ENCODE results near the gene NEUROD2. TPM values are rescaled to one million over a fixed set of nuclear protein-coding genes. Genes with fewer than 3 reads are reported as not detected.

The NEUROD2 gene
- total RNA-seq, 2 donors from 2014 or later: not detected

DNA sequence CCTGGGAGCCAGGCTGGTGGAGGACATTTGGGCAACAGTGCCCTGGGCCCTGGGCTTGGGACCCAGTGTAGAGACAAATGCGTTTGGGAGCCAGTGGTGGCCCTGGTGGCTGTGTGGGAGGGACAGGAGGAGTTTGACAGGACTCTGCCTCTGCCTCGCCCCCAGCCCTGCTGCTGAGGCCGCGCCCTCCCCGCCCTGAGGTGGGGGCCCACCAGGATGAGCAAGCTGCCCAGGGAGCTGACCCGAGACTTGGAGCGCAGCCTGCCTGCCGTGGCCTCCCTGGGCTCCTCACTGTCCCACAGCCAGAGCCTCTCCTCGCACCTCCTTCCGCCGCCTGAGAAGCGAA is 45.6 kb upstream of the NEUROD2 start:
- Histone ChIP-seq H3K9me3 (ENCODE audit: control insufficient read depth, low read length) (no peaks in the 10 kb centered on the region), H3K27ac (ENCODE audit: low read depth, low read length) (peak overlapping the region; percentile 93), H3K36me3 (ENCODE audit: control insufficient read depth, insufficient read depth, low read length) (no peaks in the 10 kb centered on the region), H3K9ac (ENCODE audit: extremely low read depth, low read length, poor library complexity, severe bottlenecking) (peak overlapping the region; percentile 32), H3K27me3 (ENCODE audit: control insufficient read depth, insufficient read depth, low read length, poor library complexity, severe bottlenecking) (no peaks in the 10 kb centered on the region), H3K4me1 (ENCODE audit: control insufficient read depth, insufficient read depth, low read length) (peaks cover 16% of the 10 kb centered on the region), H3K4me3 (ENCODE audit: low read length) (no peak overlapping the region)
- H3K4me1 Mint-ChIP-seq: peaks cover 24% of the 10 kb centered on the region
- no peaks in the 10 kb centered on the region for H3K27me3 Mint-ChIP-seq (ENCODE audit: insufficient read depth)
- peaks cover 17% of the 10 kb centered on the region for H3K36me3 Mint-ChIP-seq (ENCODE audit: low read depth)
- no peaks in the 10 kb centered on the region for H3K9me3 Mint-ChIP-seq
- WGBS, 2 experiments (ENCODE audit: insufficient coverage in 1 of 2, insufficient read length in 1 of 2): 74 to 87% methylated on average over 9 to 12 of the region's 12 CpGs
- no peak for DNase-seq
- H3K27ac Mint-ChIP-seq: peak overlapping the region; percentile 92
- TF ChIP-seq, protein P1, sequence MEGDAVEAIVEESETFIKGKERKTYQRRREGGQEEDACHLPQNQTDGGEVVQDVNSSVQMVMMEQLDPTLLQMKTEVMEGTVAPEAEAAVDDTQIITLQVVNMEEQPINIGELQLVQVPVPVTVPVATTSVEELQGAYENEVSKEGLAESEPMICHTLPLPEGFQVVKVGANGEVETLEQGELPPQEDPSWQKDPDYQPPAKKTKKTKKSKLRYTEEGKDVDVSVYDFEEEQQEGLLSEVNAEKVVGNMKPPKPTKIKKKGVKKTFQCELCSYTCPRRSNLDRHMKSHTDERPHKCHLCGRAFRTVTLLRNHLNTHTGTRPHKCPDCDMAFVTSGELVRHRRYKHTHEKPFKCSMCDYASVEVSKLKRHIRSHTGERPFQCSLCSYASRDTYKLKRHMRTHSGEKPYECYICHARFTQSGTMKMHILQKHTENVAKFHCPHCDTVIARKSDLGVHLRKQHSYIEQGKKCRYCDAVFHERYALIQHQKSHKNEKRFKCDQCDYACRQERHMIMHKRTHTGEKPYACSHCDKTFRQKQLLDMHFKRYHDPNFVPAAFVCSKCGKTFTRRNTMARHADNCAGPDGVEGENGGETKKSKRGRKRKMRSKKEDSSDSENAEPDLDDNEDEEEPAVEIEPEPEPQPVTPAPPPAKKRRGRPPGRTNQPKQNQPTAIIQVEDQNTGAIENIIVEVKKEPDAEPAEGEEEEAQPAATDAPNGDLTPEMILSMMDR (conservative IDR thresholded peaks at IDR 0.05): no peak
- H3K4me3 Mint-ChIP-seq: peak overlapping the region; percentile 27

DNA sequence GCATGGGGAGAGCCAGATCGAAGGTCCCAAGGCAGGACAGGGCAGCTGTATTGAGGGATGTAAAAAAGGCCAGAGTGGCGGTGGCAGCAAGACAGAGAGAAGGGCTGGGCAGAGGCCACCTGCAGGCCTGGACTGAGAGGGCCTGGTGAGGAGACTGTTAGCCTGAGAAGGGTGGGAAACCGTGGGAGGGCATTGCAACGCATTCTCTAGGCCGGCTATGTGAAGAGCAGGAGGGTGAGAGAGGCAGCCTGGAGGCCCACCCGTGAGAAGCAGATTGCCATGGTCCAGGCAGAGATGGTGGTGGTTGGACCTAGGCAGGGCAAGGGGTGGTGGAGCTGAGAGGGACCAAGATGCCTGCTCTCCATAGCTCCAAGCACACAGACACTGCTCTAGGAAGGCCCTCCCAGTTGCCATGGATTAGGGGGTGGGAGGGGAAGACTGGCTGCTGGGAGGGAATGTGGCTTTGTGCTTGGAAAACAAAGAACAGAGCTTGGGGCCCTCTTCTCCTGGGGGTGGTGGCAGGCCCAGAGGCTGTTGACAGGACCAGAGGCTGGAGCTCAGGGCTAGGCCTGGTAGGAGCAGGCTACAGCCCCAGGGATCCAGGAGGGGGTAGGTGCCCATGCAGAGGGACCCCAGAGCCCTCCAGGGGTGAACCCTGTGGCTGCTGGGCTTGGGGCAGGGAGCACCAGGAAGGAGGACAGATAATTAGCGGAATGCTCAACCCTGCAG is 45.0 kb upstream of the NEUROD2 start:
- peak overlapping the region; percentile 32 for H3K9ac ChIP-seq (ENCODE audit: extremely low read depth, low read length, poor library complexity, severe bottlenecking)
- peaks cover 24% of the 10 kb centered on the region for H3K4me1 Mint-ChIP-seq
- peak; percentile 91 for DNase-seq

DNA sequence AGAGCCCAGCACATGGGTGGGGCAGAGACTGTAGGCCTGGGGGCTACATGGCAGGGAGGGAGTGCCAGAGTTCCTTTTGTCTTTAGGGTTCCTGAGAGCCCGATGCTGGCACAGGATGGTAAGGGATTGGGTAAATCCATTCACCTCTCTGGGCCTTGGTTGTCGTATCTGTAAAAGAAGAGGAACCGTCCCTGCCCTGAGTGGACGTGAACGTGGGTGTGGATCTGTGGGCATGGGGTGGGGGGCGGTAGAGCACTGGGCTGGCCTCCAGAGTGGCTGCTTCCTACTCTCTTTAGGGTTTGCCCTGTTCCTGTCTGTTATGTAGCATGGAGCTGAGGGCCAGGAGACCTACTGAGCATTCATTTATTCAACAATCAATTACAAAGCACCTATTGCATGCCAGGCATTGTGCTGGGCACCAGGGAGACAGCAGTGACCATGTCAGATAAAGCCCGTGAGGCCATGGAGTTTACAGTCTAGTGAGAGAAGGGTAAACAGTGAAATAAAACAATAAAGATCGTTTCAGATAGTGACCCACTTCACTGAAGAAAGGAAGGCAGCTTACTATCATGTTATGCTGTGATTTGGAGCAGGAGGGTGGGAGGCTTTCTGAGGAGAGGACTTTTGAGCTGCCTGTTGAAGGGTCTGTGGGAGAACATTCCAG is 44.3 kb upstream of the NEUROD2 start:
- peaks cover 16% of the 10 kb centered on the region for H3K4me1 ChIP-seq (ENCODE audit: control insufficient read depth, insufficient read depth, low read length)
- TF ChIP-seq, protein P1 (conservative IDR thresholded peaks at IDR 0.05): no peak
- H3K9me3 ChIP-seq (ENCODE audit: control insufficient read depth, low read length): no peaks in the 10 kb centered on the region
- peak overlapping the region; percentile 32 for H3K9ac ChIP-seq (ENCODE audit: extremely low read depth, low read length, poor library complexity, severe bottlenecking)
- no peaks in the 10 kb centered on the region for H3K27me3 ChIP-seq (ENCODE audit: control insufficient read depth, insufficient read depth, low read length, poor library complexity, severe bottlenecking)
- Mint-ChIP-seq H3K27me3 (ENCODE audit: insufficient read depth) (no peaks in the 10 kb centered on the region), H3K36me3 (ENCODE audit: low read depth) (peaks cover 13% of the 10 kb centered on the region), H3K4me3 (no peak overlapping the region), H3K9me3 (no peaks in the 10 kb centered on the region), H3K4me1 (peaks cover 24% of the 10 kb centered on the region), H3K27ac (peak overlapping the region; percentile 92)
- H3K4me3 ChIP-seq (ENCODE audit: low read length): no peak overlapping the region
- WGBS, 2 experiments (ENCODE audit: insufficient coverage in 1 of 2, insufficient read length in 1 of 2): 75 to 78% methylated on average over 5 to 8 of the region's 8 CpGs
- DNase-seq: no peak
- H3K27ac ChIP-seq (ENCODE audit: low read depth, low read length): peak overlapping the region; percentile 93
- no peaks in the 10 kb centered on the region for H3K36me3 ChIP-seq (ENCODE audit: control insufficient read depth, insufficient read depth, low read length)

More for the DNA sequence above, 45.0 kb upstream of the NEUROD2 start:
- Histone ChIP-seq H3K27me3 (ENCODE audit: control insufficient read depth, insufficient read depth, low read length, poor library complexity, severe bottlenecking) (no peaks in the 10 kb centered on the region), H3K4me1 (ENCODE audit: control insufficient read depth, insufficient read depth, low read length) (peaks cover 16% of the 10 kb centered on the region), H3K9me3 (ENCODE audit: control insufficient read depth, low read length) (no peaks in the 10 kb centered on the region), H3K36me3 (ENCODE audit: control insufficient read depth, insufficient read depth, low read length) (no peaks in the 10 kb centered on the region), H3K4me3 (ENCODE audit: low read length) (no peak overlapping the region), H3K27ac (ENCODE audit: low read depth, low read length) (peak overlapping the region; percentile 93)
- H3K27ac Mint-ChIP-seq: peak overlapping the region; percentile 92
- no peaks in the 10 kb centered on the region for H3K27me3 Mint-ChIP-seq (ENCODE audit: insufficient read depth)
- TF ChIP-seq, protein P1 (conservative IDR thresholded peaks at IDR 0.05): peak; percentile 30
- no peak overlapping the region for H3K4me3 Mint-ChIP-seq
- H3K9me3 Mint-ChIP-seq: no peaks in the 10 kb centered on the region
- H3K36me3 Mint-ChIP-seq (ENCODE audit: low read depth): peaks cover 14% of the 10 kb centered on the region
- 38 to 64% methylated on average over 6 to 7 of the region's 7 CpGs for WGBS, 2 experiments (ENCODE audit: insufficient coverage in 1 of 2, insufficient read length in 1 of 2)

All from endodermal cell (in vitro differentiated cells).